Activated CD4-positive, alpha-beta T cell treated with anti-CD3 and anti-CD28 coated beads for 1 hour (primary cell): ENCODE measurements around the gene CCDC137.

ENCODE experiments used
- DNase-seq: peaks from one replicate; pipeline ENCODE4 v3.0.0-alpha.2; 2020

CCDC137 gene

DNA sequence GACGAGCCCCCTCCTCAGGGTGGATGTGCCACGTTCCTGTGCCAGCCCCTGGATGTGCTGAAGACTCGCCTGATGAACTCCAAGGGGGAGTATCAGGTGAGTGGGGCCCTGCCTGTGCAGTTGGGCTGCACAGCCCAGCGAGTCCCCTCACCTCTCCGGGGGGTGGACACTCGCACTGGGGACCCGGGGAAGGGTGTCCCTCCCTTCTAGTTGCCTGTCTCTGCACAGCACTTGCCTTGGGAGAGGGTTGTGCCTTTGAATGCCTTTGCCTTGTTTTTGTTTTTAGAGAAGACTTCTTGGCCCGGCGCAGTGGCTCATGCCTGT lies 51.2 kb downstream of the CCDC137 start:
- no peak for DNase-seq

DNA sequence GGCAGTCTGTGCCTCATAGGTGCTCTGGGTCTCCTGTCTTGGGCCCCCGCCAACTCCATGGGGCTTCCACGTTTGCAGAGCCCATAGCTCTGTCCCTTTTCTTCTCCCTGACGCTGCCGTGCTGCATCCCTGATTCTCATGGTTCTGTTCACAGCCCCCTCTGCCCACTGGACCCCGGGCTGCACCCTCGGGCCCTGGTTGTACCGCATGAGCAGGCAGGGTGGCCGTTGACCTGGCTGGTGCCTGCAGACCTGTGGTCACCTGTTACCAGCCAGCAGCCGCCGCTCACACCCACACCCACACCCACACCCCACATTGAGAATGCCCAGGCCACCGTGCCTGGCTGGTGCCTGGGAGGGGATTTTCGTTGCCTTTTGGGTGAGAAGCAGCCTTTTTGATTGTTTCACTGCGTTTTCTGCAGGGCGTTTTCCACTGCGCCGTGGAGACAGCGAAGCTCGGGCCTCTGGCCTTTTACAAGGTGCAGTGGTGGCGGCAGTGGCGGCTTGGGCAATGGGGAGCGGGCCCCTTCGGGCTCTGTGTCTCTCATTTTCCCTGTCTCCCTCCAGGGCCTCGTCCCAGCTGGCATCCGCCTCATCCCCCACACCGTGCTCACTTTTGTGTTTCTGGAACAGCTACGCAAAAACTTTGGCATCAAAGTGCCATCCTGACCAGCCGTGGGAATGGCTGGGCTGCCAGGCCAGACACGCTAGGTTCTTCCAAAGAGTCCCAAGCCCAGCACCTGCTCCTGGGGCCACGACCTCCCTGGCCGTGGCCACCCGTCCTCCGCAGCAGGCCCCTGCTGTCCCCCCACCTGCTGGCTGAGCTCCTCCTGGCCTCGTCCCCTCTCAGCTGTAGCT lies 53.1 kb downstream of the CCDC137 start:
- no peak for DNase-seq

DNA sequence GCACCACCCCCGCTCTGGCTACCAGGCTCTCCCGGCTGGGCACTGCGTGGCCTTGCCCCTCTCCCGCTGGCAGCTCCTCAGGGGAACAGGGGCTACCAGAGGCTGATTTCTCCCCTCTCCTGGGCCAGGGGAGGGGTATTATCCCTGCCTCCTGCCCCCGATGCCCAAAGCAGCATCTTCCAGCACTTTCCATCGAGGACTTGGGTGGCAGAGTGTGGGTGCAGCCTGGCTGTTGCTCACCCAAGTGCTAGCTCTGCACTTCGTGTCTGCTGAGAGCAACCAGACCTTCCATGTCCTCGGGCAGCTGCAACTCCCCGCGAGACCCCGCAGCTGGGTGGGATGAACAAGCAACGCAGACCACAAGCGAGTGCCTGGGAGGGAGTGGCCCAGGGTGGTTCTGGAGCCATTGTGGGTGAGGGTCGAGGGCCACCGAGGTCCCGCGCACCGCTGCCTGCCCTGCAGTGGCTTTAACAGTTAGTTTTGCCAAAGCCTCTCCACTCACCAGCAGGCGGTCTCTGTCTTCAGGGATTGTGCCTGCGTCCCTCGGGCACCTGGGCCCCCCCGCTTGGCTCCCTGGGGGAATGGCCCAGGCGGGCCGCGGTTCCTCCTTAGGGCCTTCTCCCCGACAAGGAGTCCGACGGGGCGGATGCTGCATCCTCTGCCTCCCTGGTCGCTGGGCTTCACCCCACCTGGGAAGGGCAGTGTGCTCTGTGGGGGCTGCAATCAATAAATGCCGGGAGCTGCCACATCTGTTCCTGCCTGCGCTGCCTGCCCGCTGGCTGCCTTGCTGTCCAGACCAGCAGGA lies 53.9 kb downstream of the CCDC137 start:
- no peak for DNase-seq

DNA sequence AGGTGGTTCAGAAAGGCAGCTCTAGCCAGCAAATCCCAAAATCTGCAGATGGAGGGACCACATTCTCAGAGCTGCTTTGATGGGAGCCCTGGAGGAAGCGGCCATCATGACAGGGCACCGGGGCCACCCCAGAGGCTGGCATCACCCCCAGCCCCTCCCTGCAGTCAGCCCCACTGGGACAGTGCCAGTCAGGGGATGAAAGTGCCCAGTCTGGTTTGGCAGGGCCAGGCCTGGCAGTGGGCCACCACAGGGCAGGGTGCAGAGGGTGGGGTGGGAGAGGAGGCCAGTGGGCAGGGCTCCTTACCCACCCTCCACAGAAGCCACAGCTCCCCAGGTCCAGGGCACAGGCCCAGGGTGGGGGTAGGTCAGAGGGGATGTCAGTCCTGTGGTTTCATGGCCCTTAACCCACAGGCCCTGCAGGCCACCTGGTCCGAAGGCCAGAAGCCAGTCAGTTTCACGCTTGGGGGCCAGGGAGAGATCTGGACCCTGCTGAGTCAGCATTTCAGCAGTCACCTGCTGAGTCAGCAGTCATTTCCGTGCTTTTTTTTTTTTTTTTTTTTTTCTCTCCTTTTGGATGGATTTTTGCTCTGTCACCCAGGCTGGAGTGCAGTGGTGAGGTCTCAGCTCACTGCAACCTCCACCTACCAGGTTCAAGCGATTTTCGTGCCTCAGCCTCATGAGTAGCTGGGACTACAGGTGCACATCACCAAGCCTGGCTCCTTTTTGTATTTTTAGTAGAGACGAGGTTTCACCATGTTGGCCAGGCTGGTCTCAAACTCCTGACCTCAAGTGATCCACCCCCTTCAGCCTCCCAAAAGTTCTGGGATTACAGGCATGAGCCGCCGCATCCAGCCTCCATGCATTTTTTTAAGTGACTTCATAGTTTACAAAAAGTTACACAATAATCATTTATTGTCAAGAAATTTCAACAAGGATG lies 55.9 kb downstream of the CCDC137 start:
- no peak for DNase-seq
